ENCODE results near the gene DNASE1L2.
A peak's percentile ranks its signal among the peaks of the same experiment; 100 is the strongest.

Gene DNASE1L2

DNA sequence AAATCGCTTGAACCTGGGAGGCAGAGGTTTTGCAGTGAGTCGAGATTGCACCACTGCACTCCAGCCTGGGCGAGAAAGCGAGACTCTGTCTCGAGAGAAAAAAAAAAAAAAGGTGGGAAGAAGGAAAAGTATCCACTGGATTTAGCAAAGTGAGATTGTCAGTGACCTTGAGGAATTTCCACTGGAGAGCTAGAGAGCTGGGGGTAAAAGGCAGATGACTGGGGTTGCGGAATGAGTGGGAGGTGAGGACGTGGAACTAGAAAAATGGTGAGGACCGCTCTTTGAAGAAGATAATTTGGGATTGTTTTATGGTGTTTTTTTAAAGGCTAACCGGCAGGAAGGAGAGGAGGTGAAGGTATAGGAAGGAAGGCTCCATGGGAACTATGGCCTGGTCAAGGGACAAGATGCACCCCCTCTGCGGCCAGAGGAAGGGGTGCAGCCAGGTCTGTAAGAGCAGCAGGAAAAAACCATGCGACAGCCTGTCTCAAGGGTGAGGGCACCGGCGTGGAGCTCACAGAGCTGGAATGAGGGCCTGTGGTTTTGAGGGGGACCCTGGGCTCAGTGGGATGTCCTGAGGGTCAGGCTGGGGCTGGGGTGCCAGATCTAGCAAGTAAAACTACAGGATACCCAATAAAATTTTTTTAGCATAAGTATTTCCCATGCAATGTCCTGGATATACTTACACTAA is 31.7 kb upstream of the DNASE1L2 start:
- no peak for DNase-seq (ENCODE audit: low spot score)

DNA sequence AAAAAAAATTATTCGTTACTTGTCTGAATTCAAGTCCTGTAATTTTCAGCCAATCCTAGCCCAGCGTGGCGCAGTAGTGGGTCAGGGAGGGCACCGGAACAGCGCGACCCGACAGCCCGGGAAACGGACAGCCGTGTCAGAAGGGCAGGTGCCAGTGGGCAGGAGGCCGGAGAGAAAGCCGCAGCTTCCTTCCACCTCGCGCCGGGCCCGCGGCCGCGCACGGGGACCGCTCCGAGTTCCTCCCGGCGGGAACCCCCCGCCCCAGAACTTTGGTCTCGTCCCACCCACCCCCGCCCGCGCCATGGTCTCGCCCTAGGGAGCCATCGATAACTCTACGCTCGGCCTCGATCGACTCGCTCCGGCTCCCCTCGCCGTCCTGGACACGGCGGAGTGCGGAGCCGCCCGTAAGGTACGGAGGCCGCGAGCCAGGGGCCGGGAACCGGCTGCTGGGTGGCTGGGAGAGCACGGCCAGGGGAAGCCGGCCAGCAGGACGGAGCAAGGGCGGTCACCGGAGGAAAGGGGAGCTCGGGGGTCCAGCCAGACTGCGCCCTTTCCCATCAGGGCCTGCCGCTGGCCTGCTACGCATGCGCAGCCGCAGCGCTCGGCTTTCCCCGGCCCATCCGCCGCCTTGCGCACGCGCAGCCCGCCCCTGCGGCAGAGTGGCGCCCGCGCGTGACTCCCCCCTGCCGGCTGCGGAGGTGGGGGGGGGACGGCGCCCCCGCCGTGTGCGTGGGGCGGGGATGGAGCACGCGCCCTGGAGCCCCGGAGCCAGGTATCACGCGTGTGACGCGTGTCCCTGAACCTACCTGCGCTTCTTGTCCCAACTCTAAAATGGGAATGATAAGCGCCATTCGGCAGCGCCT is 30.9 kb upstream of the DNASE1L2 start, which contains the start of gene MLST8:
MLST8 (plus strand) TSS at position 351 of the 863 bp plus-strand sequence. CDS start 632 bp downstream, outside the sequence.
- DNase-seq (ENCODE audit: low spot score): peak; percentile 88

DNA sequence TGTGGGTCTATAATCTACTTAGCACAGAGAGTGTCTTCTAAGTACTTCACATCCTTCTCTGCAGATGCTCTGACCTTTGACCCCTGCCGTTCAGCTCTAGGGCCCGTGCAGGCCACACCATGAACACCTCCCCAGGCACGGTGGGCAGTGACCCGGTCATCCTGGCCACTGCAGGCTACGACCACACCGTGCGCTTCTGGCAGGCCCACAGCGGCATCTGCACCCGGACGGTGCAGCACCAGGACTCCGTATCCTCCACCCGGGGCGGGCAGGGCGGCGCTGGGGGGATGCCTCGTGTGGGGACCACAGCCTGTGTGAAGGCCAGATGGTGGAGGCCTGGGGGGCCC is 30.3 kb upstream of the DNASE1L2 start:
- no peak for DNase-seq (ENCODE audit: low spot score)

DNA sequence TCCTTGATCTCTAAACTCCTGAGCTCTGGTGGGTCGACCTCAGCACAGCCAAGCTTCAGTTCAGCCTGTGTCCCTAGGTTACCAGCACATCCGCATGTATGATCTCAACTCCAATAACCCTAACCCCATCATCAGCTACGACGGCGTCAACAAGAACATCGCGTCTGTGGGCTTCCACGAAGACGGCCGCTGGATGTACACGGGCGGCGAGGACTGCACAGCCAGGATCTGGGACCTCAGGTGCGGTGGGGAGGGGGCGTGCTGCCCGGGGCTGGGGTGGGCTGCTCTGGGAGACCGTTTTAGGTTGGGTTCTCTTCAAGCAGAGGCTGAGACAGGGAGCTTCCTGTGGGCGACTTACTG is 29.8 kb upstream of the DNASE1L2 start:
- DNase-seq (ENCODE audit: low spot score): no peak

DNA sequence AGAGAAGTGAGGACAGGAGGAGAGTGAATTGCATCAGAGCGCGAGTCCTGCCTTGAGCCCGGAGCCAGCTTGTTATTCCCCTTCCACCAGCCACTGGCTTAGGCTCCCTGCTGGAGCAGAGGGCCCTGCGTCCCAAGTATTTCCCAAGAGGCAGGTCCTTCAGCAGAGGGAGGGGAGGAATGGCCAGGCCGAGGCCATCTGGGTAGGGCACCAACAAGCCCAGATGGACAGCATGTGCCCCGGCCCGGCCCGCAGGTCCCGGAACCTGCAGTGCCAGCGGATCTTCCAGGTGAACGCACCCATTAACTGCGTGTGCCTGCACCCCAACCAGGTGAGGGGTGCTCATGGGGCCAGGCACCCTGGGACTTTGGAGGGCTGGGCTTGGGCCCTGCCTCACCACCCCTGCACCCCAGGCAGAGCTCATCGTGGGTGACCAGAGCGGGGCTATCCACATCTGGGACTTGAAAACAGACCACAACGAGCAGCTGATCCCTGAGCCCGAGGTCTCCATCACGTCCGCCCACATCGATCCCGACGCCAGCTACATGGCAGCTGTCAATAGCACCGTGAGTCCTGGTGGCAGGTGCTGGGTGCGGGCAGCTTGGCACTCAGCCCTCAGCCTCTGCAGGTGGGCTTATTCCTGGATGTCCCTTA is 29.3 kb upstream of the DNASE1L2 start:
- no peak for DNase-seq (ENCODE audit: low spot score)

DNA sequence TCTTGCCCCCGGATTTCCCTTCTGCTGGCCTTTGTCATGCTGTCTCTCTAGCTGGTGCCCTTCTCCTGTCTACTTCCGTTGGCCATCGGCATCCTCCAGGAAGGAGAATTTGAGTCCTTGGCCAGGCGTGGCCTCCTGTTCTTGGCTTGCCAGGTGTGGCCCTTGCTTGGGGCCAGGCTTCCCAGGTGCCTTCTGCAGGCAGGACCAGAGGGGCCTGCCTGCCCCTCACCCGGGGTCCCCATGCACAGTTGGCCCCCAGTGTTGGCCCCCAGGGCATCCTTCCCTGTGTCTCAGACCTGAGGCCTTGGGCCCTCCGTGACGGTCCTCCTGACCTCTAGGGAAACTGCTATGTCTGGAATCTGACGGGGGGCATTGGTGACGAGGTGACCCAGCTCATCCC is 28.4 kb upstream of the DNASE1L2 start:
- DNase-seq (ENCODE audit: low spot score): no peak

DNA sequence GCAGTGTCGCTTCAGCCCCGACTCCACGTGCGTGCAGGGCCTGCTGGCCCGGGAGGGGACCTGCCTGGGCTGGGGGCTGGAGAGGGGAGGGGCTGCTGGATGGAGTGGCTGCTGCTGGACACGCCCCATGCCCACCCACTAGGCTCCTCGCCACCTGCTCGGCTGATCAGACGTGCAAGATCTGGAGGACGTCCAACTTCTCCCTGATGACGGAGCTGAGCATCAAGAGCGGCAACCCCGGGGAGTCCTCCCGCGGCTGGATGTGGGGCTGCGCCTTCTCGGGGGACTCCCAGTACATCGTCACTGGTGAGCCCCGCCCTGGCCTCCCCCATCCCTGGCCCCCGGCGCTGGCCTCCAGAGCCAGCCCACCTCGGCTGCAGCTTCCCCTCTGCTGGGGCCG is 27.9 kb upstream of the DNASE1L2 start:
- no peak for DNase-seq (ENCODE audit: low spot score)

DNA sequence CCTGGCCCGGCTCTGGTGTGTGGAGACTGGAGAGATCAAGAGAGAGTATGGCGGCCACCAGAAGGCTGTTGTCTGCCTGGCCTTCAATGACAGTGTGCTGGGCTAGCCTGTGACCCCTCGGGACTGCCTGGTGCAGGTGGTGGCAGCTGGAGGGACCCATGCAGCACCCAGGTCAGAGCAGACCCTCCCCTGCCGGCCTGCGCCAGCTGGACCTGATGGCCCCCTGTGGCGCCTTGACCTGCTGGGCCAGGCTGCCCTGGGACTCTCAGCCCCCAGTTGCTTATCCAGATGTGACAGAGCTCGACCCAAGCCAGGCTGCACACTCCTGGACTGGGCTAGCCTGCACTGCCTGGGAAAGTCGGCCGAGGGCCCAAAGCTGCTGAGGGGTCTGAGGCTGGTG is 27.5 kb upstream of the DNASE1L2 start:
- DNase-seq (ENCODE audit: low spot score): no peak

DNA sequence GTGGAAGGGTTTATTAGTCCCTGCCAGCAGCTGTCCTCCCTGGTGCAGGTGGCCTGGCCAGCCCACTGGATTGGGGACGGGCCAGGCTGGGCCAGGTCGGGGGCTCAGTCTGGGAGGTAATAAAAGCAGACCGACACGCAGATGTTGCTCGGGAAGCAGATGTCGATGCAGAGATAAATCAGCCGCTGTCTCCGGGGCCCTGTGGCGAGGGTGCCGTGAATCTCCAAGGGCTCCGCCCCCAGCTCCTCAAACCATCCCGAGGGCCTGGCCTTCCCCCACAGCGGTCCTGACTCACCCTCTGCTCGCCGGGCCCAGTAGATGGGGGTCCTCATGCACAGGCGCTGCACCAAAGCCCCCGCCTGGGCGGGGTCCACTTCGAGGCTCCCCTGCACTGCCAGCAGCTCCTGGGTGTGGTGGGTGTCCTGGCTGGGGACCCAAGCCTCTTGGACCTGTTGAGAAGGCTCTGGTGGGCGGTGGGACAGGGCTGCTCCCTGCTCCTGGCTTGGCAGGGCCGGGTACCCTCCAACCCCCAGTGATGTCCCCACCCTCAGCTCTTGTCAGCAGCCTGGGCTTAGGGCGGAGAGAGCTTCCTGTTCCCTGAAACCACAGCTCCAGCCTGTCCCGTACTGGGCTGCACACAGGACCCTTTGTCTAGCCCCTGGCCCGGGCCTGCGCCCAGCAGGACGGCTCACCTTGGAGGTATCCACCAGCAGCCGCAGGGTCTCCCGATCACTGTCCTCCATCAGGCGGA is 26.8 kb upstream of the DNASE1L2 start:
- DNase-seq (ENCODE audit: low spot score): no peak

DNA sequence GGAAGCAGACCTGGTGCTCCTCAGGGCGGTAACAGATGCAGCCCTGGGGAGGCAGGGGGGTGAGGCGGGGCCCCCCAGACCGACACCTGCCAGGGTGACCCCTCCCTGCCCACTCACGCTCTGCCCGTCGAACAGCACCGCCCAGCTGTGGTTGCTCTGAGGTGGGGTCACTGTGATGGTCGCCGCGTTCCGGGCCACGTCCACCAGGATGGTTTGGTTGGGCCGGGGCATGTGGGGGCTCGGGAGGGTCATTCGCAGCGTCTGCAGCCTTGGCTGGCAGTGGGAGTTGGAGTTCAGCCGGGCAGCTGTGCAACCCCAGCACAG is 26.3 kb upstream of the DNASE1L2 start:
- no peak for DNase-seq (ENCODE audit: low spot score)

DNA sequence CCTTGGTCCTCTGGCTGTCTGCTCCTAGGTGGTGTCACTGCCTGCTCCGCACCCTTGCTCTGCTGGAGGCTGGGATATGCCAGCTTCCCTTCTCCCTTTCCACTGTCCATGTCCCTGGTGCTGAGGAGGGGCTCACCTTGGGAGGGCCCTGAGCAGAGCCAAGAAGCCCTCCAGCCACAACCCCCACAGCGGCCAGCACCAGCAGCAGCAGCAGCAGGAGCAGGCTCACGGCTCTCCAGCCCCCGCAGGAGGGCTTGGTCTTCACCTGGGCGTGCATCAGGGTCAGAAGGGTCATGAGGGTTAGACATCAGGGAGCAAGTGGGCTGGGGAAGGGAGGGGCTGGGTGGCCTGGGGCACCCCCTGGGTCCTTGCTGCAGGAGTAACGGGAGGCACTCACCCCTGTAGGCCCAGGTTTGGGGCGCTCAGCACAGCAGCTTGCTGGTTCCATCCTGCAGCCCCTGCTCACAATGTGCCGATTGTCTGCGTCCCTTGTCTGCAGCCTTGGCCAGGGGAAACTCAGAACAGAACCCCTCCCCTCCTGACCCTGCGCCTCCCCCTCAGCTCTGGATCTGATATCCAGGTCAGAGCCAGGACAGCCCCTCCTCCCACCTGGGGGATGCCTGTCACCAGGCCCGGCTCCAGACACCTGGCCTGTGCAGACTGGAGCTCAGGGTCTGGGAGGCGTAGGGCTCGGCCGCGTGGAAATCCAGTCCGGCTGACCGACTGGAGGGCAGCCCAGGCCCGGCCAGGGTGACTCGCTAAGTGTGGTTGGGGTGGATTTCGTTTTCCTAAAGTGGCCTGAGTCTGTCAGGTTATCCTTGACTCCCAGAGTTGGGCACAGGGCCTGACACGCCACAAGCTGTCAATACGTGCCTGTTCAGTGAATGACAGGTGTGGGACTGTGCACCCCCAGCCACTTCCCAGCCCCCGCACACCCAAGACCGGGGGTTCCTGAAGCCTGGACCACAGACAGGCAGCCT is 25.6 kb upstream of the DNASE1L2 start, which contains the start of gene BRICD5:
BRICD5 (minus strand) TSS at position 478 of the 980 bp plus-strand sequence; CDS start at position 448, 30 bp downstream.
- DNase-seq (ENCODE audit: low spot score): no peak

DNA sequence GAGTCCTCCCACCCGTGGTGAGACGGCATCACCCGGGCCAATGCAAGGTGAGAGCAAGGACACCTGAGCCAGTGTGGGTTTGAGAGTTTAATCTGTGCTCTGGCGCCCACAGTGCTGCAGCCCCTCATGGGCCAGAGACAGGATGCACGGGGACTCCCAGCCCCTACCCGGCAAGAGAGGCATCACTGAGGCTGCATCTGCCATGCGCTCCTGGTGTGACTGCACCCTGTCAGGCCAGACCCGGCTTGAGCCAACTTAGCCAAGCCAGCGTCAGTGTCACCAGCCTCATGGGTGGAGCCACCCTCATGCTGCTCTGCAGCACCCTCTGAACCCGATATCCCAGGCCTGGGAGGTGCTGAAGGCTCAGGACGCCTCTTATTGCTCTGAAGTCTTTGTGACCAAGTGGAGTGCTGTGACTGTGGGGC is 24.3 kb upstream of the DNASE1L2 start:
- DNase-seq (ENCODE audit: low spot score): no peak

DNA sequence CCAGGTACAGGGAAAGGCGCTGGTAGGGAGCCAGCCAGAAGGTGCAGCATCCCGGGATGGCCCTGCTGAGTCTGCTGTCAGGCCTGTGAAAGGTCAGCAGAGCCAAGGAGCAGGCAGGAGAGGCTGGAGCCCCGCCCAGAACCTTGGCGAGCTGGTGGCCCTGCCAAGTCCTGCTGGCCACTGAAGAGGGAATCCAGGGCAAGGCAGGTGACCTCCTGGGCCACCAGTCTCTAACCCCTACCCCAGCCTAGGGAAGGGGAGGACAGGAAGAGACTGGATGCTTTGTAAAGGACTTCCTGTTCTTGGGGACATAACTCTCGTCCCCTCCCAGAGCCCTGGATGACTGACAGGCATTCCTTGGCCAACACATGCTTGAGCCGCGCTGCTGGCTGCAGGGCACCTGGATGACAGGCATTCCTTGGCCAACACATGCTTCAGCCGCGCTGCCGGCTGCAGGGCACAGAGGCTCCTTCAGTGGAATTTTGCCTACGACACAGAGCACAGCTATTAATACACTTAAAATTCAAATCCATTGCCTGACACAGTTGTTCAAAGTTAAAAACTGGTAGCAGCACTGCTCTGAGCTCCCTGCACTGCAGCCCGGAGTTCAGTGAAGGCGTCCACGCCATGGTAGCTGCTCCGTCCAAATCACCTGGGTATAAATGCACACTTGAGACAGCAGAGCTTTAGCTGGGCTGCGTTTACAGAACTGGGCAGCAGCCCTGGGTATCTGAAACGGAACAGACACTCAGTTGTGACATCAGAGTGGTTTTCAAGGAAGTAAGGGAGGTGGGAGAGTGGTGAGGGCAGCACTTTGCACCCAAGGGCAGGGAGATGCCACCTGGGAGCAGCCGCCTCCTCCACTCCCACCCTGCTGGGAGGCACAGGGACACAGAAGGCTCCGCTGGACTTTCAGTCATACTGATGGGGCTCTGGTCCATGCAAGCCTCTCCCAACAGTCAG is 23.6 kb upstream of the DNASE1L2 start:
- peak; percentile 21 for DNase-seq (ENCODE audit: low spot score)

DNA sequence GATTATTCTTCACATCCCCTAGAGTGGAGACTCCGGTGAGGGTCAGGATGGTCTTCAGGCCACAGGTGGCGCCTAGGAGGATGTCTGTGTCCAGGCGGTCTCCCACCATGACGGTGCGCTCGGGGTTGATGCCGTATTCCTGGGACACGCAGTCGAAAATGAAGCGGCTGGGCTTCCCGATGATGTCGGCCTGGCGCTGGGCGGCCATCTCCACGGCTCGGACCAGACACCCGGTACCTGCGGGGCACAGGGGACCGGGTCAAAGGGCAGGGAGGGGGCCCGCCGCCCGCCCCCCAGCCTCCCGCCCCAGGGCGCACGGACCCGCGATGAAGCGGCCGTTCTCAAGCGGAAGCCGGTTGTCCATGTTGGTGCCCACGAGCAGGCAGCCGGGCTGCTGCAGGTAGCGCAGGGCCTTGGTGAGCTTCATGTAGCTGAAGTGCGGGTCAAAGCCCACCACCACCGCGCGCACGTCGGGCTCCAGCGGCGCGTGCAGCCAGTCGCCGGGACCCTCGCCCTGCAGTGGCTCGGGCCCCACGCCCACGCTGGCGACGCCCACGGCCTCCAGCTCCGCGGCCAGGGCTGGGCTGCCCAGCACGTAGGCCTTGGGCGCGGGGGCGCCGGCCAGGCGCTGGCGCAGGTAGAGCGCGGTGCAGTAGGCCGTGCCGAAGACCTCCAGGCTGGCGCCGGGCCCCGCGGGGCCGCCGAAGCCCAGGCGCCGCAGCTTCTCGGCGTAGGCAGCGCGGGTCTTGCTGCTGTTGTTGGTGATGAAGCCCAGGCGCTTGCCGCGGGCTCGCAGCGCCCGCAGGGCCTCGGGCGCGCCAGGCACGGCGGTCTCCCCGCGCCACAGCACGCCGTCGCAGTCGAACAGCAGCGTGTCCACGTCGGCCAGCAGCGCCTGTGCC is 22.2 kb upstream of the DNASE1L2 start:
- DNase-seq (ENCODE audit: low spot score): no peak

DNA sequence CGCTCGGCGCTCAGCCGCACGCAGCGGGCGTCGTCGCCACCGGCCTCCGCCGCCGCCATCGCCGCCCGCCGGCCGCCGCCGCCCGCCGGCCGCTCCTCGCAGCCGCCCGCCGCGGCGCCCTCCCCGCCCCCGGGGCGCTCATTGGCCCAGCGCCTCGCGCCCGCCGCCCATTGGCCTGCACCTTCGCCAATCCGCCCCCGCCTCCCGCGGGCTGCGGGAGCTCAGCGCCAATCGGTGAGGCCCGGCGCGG is 21.6 kb upstream of the DNASE1L2 start, which contains the start of gene PGP:
PGP (minus strand) TSS at position 122 of the 250 bp plus-strand sequence; CDS start at position 59, 63 bp downstream.
- no peak for DNase-seq (ENCODE audit: low spot score)

DNA sequence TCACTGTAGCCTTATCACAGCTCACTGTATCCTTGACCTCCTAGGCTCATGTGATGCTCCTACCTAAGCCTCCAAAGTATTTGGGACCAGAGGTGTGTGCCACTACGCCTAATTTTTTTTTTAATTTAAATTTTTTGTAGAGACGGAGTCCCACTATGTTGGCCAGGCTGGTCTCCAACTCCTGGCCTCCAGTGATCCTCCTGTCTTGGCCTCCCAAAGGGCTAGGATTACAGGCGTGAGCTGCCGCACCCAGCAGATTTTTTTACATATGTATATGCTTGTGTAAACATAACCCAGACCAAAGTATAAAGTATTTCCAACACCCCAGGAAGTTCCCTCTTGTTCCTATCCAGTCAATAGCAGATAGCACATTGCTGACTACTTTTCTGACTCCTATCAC is 19.9 kb upstream of the DNASE1L2 start:
- no peak for DNase-seq (ENCODE audit: low spot score)

DNA sequence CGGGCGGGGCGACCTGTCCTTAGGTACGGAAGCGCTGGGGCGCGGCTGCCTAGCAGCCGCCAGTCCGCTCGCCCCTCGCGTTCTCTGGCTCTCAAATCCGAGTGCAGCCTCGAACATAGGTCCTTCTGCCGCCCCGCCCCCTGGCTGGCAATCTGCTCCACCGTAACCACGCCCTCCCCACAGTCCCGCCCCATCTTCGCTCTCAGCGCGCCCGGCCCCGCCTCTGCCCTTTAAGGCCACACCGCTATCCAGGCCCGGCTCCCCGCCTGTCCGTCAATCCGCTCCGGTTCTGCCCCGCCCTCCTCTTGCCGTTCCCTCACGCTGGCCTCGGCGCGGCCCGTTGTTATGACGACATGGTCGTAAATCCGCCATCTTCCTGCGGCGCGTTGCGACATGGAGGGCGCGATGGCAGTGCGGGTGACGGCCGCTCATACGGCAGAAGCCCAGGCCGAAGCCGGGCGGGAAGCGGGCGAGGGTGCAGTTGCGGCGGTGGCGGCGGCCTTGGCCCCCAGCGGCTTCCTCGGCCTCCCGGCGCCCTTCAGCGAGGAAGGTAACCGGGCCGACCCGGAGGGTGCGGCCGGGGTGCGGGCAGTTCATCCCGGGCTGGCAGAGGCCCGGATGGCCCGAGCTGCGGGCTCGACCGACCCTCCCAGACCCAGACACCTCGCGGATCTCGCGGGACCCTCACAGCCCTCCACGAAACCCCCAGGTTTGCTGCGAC is 12.9 kb upstream of the DNASE1L2 start, which contains the start of gene E4F1:
E4F1 (plus strand) TSS at position 371 of the 721 bp plus-strand sequence; CDS start at position 394, 23 bp downstream.
- peak; percentile 98 for DNase-seq (ENCODE audit: low spot score)

DNA sequence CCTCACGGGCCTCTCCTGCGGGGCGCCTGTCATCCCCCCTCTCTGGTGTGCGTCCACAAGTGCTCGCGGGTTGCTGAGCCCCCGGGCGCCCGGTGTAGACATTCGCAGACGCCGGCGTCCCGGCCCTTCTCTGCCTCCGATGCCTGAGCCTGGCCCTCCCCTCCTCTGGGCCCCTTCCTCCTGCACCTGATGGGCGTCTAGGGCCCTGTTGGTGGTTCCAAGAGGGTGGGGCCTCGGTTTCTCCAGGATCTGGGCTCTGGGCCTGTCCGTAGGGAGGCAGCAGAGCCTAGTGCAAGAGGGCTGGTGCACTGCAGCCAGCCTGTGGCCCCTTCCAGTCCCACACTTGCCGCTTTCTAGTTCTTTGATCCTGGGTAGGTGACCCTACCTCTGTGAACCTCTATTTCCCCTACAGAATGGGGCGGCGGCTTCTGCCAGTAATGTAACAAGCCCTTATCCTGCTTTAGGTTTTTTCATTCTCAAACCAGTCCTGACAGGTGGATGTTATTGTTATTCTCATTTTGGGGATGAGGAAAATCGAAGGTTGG is 12.2 kb upstream of the DNASE1L2 start:
- peak; percentile 25 for DNase-seq (ENCODE audit: low spot score)
